ENCODE results near the gene BTRC.

DNA sequence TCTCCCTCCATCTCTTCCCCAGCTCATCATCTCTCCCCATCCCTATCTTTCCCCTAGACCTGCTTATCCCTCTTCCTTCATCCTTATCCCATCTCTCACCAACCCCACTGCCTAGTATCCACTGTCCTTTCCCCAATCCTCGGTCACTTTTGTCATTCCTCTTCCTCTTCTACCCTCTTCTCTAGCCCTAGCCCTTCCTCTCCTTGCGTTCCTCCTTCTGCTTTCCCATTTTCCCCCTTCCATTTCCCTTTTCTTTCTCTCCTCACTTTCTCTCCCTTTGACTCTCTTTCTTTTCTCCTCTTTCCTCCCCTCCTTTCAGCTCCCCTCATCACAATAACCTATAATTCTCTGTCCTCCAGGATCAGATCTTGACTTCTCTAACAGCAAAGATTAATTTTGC, 150.5 kb downstream of the BTRC start:
- TF ChIP-seq POLR2A (IDR thresholded peaks at IDR 0.05), result no peak
- TF ChIP-seq, protein P1, sequence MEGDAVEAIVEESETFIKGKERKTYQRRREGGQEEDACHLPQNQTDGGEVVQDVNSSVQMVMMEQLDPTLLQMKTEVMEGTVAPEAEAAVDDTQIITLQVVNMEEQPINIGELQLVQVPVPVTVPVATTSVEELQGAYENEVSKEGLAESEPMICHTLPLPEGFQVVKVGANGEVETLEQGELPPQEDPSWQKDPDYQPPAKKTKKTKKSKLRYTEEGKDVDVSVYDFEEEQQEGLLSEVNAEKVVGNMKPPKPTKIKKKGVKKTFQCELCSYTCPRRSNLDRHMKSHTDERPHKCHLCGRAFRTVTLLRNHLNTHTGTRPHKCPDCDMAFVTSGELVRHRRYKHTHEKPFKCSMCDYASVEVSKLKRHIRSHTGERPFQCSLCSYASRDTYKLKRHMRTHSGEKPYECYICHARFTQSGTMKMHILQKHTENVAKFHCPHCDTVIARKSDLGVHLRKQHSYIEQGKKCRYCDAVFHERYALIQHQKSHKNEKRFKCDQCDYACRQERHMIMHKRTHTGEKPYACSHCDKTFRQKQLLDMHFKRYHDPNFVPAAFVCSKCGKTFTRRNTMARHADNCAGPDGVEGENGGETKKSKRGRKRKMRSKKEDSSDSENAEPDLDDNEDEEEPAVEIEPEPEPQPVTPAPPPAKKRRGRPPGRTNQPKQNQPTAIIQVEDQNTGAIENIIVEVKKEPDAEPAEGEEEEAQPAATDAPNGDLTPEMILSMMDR (IDR thresholded peaks at IDR 0.05), result no peak

Data from lower leg skin (tissue), 3 donors.